Fibroblast of gingiva (primary cell): ENCODE results near the gene KLRC2.
"Not testable (repeated sequence)": the region's sequence is repeated elsewhere in the genome, so short reads cannot be mapped to it uniquely, and the experiment has no call there.

Experiments
- DNase-seq: peaks from one replicate; pipeline ENCODE4 v3.0.0-alpha.2; 2011; ENCODE audit warnings: low read depth

KLRC2 gene

DNA sequence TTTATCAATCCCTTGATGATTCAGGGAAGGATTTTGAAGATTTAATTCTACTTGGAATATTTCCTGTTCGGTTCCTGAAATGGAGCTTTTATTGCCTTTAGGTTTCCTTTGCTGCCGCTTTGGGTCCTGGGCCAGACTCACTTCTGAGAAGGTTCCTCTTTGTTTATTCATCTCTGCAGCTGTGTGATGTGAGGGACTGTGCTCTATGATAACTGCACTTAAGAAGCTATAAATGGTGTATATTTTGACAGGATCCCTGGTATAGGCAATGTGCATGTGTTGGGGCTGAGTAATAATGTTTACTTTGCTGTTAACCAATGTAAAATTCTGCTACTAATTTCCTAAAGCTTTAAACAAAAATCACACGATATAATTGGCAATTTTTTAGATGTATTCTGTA is at the start of gene KLRC2:
TSS of gene KLRC2 (minus strand) at position 195 of the 400 bp plus-strand sequence. CDS start at position 171, 24 bp downstream.
- peak; percentile 37 for DNase-seq

DNA sequence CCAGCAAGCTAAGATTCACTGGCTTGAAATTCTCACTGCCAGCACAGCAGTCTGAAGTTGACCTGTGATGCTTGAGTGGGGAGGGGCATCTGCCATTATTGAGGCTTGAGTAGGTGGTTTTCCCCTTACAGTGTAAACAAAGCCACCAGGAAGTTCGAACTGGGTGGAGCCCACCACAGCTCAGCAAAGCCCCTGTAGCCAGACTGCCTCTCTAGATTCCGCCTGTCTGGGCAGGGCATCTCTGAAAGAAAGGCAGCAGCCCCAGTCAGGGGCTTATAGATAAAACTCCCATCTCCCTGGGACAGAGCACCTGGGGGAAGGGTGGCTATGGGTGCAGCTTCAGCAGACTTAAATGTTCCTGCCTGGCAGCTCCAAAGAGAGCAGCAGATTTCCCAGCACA is 46.1 kb upstream of the KLRC2 start:
- not testable (repeated sequence) for DNase-seq

GRCh38 chr12:10472808-10473207 is 37.0 kb upstream of the KLRC2 start:
- not testable (repeated sequence) for DNase-seq

GRCh38 chr12:10469701-10470100 is 33.9 kb upstream of the KLRC2 start:
- no peak for DNase-seq

- no peak for DNase-seq
These were observed 30.5 kb upstream of the KLRC2 start for GRCh38 chr12:10466311-10466710.

DNA sequence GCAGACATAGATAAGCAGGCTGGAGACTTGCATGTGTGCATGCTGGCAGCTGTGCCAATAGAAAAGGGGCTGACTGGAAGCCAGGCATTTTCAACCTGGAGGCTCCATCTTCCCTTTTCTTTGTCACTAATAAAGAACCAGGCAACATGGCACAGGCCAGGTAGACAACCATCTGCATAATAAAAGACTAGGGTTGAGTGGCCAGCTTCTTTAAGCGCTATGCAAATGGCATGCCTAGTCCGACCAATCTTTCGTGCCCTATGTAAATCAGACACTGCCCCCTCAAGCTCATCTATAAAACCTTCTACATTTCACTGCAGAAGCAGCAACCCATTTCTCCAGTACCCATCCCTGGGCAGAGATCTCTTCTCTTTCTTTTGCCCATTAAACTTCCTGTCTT is 21.9 kb upstream of the KLRC2 start:
- no peak for DNase-seq

- no peak for DNase-seq
These were observed 21.0 kb upstream of the KLRC2 start for GRCh38 chr12:10456856-10457255.

- no peak for DNase-seq
These were observed 20.0 kb upstream of the KLRC2 start for GRCh38 chr12:10455766-10456165.

DNA sequence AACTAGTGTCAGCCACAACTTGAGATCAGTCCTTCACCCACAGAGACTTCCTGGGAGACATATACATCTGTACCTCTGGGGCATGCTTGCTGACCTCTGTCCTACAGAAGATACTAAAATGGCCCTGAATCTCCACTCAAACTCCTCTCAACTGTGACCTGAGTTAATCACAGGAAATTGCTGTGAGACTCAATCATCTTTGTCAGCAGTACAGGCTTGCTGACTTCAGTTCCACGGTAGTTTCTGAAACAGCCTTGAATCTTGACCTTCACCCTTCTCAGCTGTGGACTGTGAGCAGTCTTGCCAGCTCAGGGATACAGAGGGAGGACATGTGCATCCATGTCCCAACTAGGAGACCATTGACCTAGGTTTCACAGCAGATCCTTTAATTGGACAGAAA is 18.7 kb upstream of the KLRC2 start:
- no peak for DNase-seq

- DNase-seq = no peak
These were observed 17.3 kb upstream of the KLRC2 start, which contains the start of gene KLRC1 for GRCh38 chr12:10453156-10453555. KLRC1 (minus strand) TSS chr12:10453377; CDS start chr12:10451156, 2,221 bp downstream.

- no peak for DNase-seq
These were observed 12.4 kb upstream of the KLRC2 start for GRCh38 chr12:10448236-10448635.

DNA sequence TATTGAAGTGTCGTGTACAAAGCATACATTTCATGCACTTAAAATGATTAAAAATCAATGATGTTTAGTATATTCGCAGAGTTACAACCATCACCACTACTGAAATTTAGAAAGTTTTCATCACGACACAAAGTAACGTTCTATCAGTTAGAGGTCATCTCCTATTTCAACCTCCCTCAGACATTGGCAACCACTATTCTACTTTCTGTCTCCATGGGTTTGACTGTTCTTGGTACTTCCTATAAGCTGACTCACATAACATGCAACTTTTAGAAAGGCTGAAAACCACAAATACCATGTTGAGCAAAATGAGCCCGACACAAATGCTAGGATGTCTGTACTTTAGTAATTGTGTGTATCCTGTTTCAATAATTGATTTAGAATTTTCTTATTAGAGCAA is 10.2 kb upstream of the KLRC2 start:
- DNase-seq = not testable (repeated sequence)

GRCh38 chr12:10441144-10441543 is 5.3 kb upstream of the KLRC2 start:
- not testable (repeated sequence) for DNase-seq

DNA sequence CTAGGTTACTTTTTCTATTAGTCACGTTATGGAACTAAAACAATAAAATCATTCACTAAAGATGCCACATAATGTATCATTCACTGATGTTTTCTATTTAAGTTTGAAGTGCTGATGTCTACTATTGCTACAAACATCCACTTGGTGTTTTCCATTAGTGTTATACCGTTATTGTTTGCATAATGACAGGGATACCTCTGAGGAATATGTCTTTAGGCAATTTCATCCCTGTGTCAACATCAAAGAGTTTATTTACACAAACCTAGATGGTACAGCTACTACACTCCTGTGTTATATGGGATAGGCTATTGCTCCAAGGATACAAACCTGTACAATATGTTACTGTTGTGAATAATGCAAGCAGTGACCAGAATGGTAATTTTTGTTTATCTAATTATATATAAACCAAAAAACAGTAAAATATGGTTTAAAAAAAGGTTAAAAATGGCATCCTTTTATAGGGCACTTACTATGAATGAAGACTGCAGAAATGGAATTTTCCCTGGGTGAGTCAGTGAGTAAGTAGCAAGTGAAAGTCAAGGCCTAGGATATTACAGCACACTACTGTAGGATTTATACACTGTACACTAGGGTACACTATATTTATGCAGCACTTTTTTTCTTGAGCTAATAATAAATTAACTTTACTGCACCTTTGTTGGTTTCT is 3.9 kb upstream of the KLRC2 start:
- not testable (repeated sequence) for DNase-seq

DNA sequence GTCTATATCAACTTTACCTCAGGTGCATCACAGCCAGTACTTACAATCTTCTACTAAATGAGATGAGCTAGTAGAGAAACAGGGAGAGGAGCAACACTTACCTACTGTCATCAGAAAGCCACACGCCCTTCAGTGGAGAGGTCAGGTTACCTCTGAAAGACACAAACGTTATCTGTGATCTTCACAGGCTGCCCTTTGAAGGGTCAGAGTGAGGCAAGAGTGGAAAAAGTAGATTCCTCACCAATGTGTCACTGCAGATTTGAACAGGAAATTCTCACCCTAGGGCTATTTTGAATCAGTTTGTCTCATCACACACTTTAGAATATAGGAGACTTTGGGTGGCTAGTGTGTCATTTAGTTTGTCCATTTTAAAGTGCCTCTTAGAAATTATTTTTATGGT is 1.8 kb upstream of the KLRC2 start:
- not testable (repeated sequence) for DNase-seq

- DNase-seq = peak; percentile 57
These were observed 5.2 kb downstream of the KLRC2 start for GRCh38 chr12:10430623-10431022.

DNA sequence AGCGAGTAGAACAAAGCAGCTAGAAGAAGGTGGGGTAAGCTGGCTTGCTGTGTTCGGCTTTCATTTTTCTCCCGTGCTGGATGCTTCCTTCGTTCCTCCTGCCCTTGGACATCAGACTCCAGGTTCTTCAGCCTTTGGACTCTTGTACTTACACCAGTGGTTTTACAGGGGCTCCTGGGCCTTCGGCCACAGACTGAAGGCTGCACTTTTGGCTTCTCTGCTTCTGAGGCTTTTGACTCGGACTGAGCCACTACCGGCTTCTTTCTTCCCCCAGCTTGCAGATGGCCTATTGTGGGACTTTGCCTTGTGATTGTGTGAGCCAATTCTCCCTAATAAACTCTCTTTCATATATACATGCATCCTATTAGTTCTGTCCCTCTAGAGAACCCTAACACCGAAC is 9.9 kb downstream of the KLRC2 start:
- not testable (repeated sequence) for DNase-seq

GRCh38 chr12:10424260-10424899 is 11.4 kb downstream of the KLRC2 start:
- not testable (repeated sequence) for DNase-seq

DNA sequence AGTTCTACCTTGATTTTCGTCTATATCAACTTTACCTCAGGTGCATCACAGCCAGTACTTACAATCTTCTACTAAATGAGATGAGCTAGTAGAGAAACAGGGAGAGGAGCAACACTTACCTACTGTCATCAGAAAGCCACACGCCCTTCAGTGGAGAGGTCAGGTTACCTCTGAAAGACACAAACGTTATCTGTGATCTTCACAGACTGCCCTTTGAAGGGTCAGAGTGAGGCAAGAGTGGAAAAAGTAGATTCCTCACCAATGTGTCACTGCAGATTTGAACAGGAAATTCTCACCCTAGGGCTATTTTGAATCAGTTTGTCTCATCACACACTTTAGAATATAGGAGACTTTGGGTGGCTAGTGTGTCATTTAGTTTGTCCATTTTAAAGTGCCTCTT is 13.7 kb downstream of the KLRC2 start:
- DNase-seq = not testable (repeated sequence)

- DNase-seq = not testable (repeated sequence)
These were observed 15.5 kb downstream of the KLRC2 start, which contains the start of gene KLRC3 for GRCh38 chr12:10420334-10420733. KLRC3 (minus strand) TSS chr12:10420595; CDS start chr12:10420550, 45 bp downstream.

DNA sequence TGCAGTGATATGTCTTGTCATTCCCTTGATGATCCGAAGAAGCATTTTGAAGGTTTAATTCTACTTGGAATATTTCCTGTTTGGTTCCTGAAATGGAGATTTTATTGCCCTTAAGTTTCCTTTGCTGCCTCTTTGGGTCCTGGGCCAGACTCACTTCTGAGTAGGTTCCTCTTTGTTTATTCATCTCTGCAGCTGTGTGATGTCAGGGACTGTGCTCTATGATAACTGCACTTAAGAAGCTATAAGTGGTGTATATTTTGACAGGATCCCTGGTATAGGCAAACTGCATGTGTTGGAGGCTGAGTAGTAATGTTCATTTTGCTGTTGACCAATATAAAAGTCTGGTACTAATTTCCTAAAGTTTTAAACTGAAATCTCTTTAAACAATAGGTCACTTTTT is 26.4 kb downstream of the KLRC2 start, which contains the start of gene KLRC4:
TSS of gene KLRC4 (minus strand) at position 366 of the 400 bp plus-strand sequence. CDS start at position 184, 182 bp downstream.
- DNase-seq = peak; percentile 42

DNA sequence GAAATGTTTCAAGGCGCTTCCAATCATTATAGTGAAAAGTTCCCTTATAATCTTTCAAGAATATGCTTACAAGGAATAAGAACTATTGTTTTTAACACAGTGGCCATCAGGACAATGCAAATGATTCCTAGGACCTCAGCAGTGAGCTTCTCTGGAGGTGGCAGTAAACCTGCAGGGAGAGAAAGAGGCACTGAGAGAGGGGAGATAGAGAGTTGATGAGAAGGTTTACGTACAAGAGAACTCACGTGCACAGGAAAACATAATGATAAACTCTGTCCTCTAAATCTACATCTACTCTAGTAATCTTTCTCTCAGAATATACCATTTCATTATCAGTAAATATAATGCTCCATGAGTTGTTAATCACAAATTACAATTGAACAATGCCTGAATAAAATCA is 27.0 kb downstream of the KLRC2 start:
- DNase-seq = no peak

- no peak for DNase-seq
These were observed 29.1 kb downstream of the KLRC2 start for GRCh38 chr12:10406725-10407124.
